Measurements from ENCODE around the gene CHD5.

Gene CHD5

GRCh38 chr1:6100861-6101783 is 79.0 kb downstream of the CHD5 start:
- no peaks in the 10 kb centered on the region for H3K27me3 ChIP-seq (ENCODE audit: control insufficient read depth, insufficient read depth, low read length)
- no peak overlapping the region for H3K4me2 ChIP-seq (ENCODE audit: low read length)
- no peaks in the 10 kb centered on the region for H3K9me3 ChIP-seq (ENCODE audit: control insufficient read depth, low read length)
- no peaks in the 10 kb centered on the region for H3K4me1 ChIP-seq
- H3K79me2 ChIP-seq, result no peaks in the 10 kb centered on the region
- H3K4me3 ChIP-seq (ENCODE audit: low read depth, low read length), result no peak overlapping the region
- no peaks in the 10 kb centered on the region for H3K36me3 ChIP-seq (ENCODE audit: control insufficient read depth, insufficient read depth, low read length)
- no peak overlapping the region for H3K27ac ChIP-seq
- no peak overlapping the region for H3K9ac ChIP-seq
- TF ChIP-seq CTCF (IDR thresholded peaks at IDR 0.05), result no peak
- no peak overlapping the region for H2AFZ ChIP-seq

- Histone ChIP-seq H3K4me3 (ENCODE audit: low read depth, low read length) (no peak overlapping the region), H3K79me2 (no peaks in the 10 kb centered on the region), H3K27me3 (ENCODE audit: control insufficient read depth, insufficient read depth, low read length) (no peaks in the 10 kb centered on the region), H3K9ac (no peak overlapping the region), H3K4me1 (no peaks in the 10 kb centered on the region), H2AFZ (no peak overlapping the region), H3K4me2 (ENCODE audit: low read length) (no peak overlapping the region), H3K36me3 (ENCODE audit: control insufficient read depth, insufficient read depth, low read length) (no peaks in the 10 kb centered on the region), H3K27ac (no peak overlapping the region), H3K9me3 (ENCODE audit: control insufficient read depth, low read length) (no peaks in the 10 kb centered on the region)
- TF ChIP-seq CTCF (IDR thresholded peaks at IDR 0.05), result no peak
Observed at GRCh38 chr1:6099787-6100765, 80.0 kb downstream of the CHD5 start.

- H2AFZ ChIP-seq, result no peak overlapping the region
- H3K9ac ChIP-seq, result no peak overlapping the region
- H3K4me3 ChIP-seq (ENCODE audit: low read depth, low read length), result no peak overlapping the region
- no peaks in the 10 kb centered on the region for H3K4me1 ChIP-seq
- H3K36me3 ChIP-seq (ENCODE audit: control insufficient read depth, insufficient read depth, low read length), result no peaks in the 10 kb centered on the region
- no peak overlapping the region for H3K27ac ChIP-seq
- H3K27me3 ChIP-seq (ENCODE audit: control insufficient read depth, insufficient read depth, low read length), result no peaks in the 10 kb centered on the region
- H3K4me2 ChIP-seq (ENCODE audit: low read length), result no peak overlapping the region
- TF ChIP-seq CTCF (IDR thresholded peaks at IDR 0.05), result no peak
- no peaks in the 10 kb centered on the region for H3K79me2 ChIP-seq
- no peaks in the 10 kb centered on the region for H3K9me3 ChIP-seq (ENCODE audit: control insufficient read depth, low read length)
Observed at GRCh38 chr1:6099297-6099696, 80.8 kb downstream of the CHD5 start.

- Histone ChIP-seq H3K79me2 (no peaks in the 10 kb centered on the region), H3K4me1 (no peaks in the 10 kb centered on the region), H3K27ac (no peak overlapping the region), H3K4me3 (ENCODE audit: low read depth, low read length) (no peak overlapping the region), H2AFZ (no peak overlapping the region), H3K9ac (no peak overlapping the region), H3K27me3 (ENCODE audit: control insufficient read depth, insufficient read depth, low read length) (no peaks in the 10 kb centered on the region), H3K4me2 (ENCODE audit: low read length) (no peak overlapping the region), H3K36me3 (ENCODE audit: control insufficient read depth, insufficient read depth, low read length) (no peaks in the 10 kb centered on the region), H3K9me3 (ENCODE audit: control insufficient read depth, low read length) (no peaks in the 10 kb centered on the region)
- no peak for TF ChIP-seq CTCF (IDR thresholded peaks at IDR 0.05)
Observed at GRCh38 chr1:6098303-6099215, 81.6 kb downstream of the CHD5 start.

Measured in parathyroid adenoma (tissue), 2 donors.